Measurements from ENCODE around the gene MPPED1.

Gene MPPED1

GRCh38 chr22:43550672-43551071, 138.9 kb downstream of the MPPED1 start:
- no peak for DNase-seq

GRCh38 chr22:43553451-43554258, 141.8 kb downstream of the MPPED1 start:
- DNase-seq, result no peak

GRCh38 chr22:43554259-43554636, 142.4 kb downstream of the MPPED1 start:
- DNase-seq, result no peak

- DNase-seq, result no peak
These were observed 143.0 kb downstream of the MPPED1 start for GRCh38 chr22:43554694-43555365.

- no peak for DNase-seq
These were observed 144.0 kb downstream of the MPPED1 start for GRCh38 chr22:43555561-43556515.

All from CD4-positive, alpha-beta T cell treated with Interleukin-12 subunit alpha and Interleukin-12 subunit beta, for 1 hour (primary cell).